Vagina (tissue), 2 donors: ENCODE data around the gene TMEM167A. TPM values are rescaled to one million over a fixed set of nuclear protein-coding genes. Genes with fewer than 3 reads are reported as not detected.

Source experiments
- DNase-seq, 2 donors: peaks; one replicate each; pipeline ENCODE4 v3.0.0-alpha.2; 2017; ENCODE audit errors: extremely low spot score in 2 of 2
- H3K27ac ChIP-seq: fragments of 200-600 bp; sonication (generic); one replicate; pipeline ENCODE4 v1.5.1; 2019
- H3K27me3 ChIP-seq: fragments of 200-600 bp; sonication (generic); one replicate; pipeline ENCODE4 v1.5.1; 2019
- H3K36me3 ChIP-seq, 2 donors: fragments of 200-600 bp; sonication (generic); one replicate each; pipeline ENCODE4 v1.5.1; 2017 to 2019
- H3K4me1 ChIP-seq: fragments of 200-600 bp; sonication (generic); one replicate; pipeline ENCODE4 v1.5.1; 2019
- H3K4me3 ChIP-seq, 2 donors: fragments of 200-600 bp; sonication (generic); 1 replicate in 1 of 2; 2 replicates in 1 of 2; pipeline ENCODE4 v1.5.1; 2016 to 2019
- H3K9me3 ChIP-seq: fragments of 200-600 bp; sonication (generic); one replicate; pipeline ENCODE4 v1.5.1; 2019
- CTCF ChIP-seq, 3 experiments: fragments of 450-650 bp in 2 of 3; fragments of 200-600 bp in 1 of 3; sonication (generic) in 1 of 3; IDR thresholded peaks; one replicate each; pipeline ENCODE4 v1.5.1; 2017 to 2019; ENCODE audit warnings: antibody characterized with exemption in 3 of 3, mild to moderate bottlenecking in 2 of 3, moderate library complexity in 2 of 3
- POLR2A ChIP-seq, 2 donors: fragments of 450-650 bp; IDR thresholded peaks; one replicate each; pipeline ENCODE4 v1.6.1; 2017; ENCODE audit warnings: antibody characterized with exemption in 2 of 2, mild to moderate bottlenecking in 2 of 2, moderate library complexity in 2 of 2
- POLR2AphosphoS5 ChIP-seq, 2 donors: sonication (generic); formaldehyde crosslinking; IDR thresholded peaks; one replicate each; pipeline ENCODE4 v1.9.0; 2017; ENCODE audit warnings: antibody characterized with exemption in 2 of 2, mild to moderate bottlenecking in 2 of 2, low read depth in 1 of 2; ENCODE audit not compliant: insufficient read depth in 1 of 2
- intact Hi-C: fragments of 100-400 bp; cut with DNase I; formaldehyde crosslinking; loops from one replicate; pipeline ENCODE4 v1.15.1; 2023
- total RNA-seq: library from RNA; depleted of rRNA; stranded (reverse); fragments of >200 nt; gene quantifications from one replicate; pipeline ENCODE4 v1.2.3, GENCODE V29; 2016

The TMEM167A gene, protein sequence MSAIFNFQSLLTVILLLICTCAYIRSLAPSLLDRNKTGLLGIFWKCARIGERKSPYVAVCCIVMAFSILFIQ
- 22.3 TPM for total RNA-seq

DNA sequence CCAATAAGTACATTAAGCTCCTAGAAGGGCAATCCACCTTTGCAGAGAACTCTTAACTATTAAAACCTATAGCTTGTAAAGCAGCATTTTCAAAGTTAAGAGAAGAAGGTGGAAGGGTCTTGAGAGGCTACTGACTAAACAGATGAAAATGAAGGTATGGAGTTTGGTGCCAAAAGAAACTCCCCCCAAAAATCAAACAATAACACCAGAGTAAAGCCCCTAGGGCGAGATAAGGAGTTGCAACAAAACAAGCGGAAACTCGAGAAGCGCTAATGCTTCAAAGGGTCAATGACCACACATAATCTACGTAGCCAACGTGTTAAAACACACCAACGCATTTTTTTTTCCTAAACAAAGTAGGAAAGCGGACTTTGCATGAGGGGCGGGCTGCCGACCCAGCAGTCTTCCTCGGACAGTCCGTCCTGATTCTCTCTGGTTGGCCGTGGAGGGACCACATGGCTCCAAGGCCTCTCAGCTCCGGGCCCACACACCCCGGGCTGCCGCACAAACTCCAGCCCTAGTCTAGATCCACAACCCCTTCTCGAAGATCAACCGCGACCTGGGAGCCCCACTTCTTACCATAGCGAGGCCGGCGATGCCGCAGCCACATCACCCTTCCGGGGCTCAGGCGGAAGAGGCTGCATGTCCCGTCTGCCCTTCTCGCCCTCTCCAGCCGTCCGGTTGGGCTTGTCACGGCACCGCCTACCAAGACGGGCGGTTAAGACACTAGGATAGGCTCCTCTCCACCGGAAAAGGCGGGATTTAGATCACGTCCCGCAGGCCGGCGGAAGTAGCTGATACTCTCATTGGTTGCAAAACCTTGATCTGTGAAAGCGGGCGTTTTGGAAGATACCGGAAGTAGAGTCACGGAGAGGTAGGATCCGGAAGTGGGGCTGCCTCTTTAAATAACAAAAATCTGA lies at the start of gene TMEM167A, which contains the start of gene XRCC4:
Gene TMEM167A, minus strand, starts transcription at position 653 of the 920 bp plus-strand sequence. Its CDS starts 71 bp downstream, at position 582.
Gene XRCC4, plus strand, starts transcription at position 806 of the 920 bp plus-strand sequence. CDS start 27,373 bp downstream, outside the sequence.
- no peaks in the 10 kb centered on the region for H3K9me3 ChIP-seq
- H3K4me3 ChIP-seq = peak within 1 kb of the TSS; percentile 57 to 89
- peak within 1 kb of the TSS; percentile 64 for H3K27ac ChIP-seq
- TF ChIP-seq CTCF (IDR thresholded peaks at IDR 0.05) (no peak), POLR2A (IDR thresholded peaks at IDR 0.05) (peak in 1 of 2 donors; percentile 59), POLR2AphosphoS5 (IDR thresholded peaks at IDR 0.05; ENCODE audit: insufficient read depth in 1 of 2, low read depth in 1 of 2) (peak; percentile 95 to 98)
- no peaks in the 10 kb centered on the region for H3K36me3 ChIP-seq
- DNase-seq = peak; percentile 97 to 98
- intact Hi-C loops = no loop called here
- H3K27me3 ChIP-seq = no peaks in the 10 kb centered on the region
- H3K4me1 ChIP-seq = peaks cover 43% of the 10 kb centered on the region

- no peaks in the 10 kb centered on the region for H3K27me3 ChIP-seq
- H3K9me3 ChIP-seq = no peaks in the 10 kb centered on the region
- H3K4me3 ChIP-seq = no peak overlapping the region
- H3K36me3 ChIP-seq = no peaks in the 10 kb centered on the region
- H3K4me1 ChIP-seq = no peaks in the 10 kb centered on the region
- TF ChIP-seq POLR2A (IDR thresholded peaks at IDR 0.05) = no peak
- TF ChIP-seq POLR2AphosphoS5 (IDR thresholded peaks at IDR 0.05; ENCODE audit: insufficient read depth in 1 of 2, low read depth in 1 of 2) = no peak
- TF ChIP-seq CTCF (IDR thresholded peaks at IDR 0.05) = no peak
- DNase-seq = no peak
- no peak overlapping the region for H3K27ac ChIP-seq
- intact Hi-C loops = loop anchor here (5.0 kb wide), 1 partner anchor 464 kb away; no protein-coding TSS in a partner anchor
Observed at GRCh38 chr5:83126501-83126900, 49.3 kb upstream of the TMEM167A start.

GRCh38 chr5:83125560-83125959 lies 48.4 kb upstream of the TMEM167A start:
- H3K4me3 ChIP-seq = no peak overlapping the region
- H3K27ac ChIP-seq = no peak overlapping the region
- intact Hi-C loops = loop anchor here (5.0 kb wide), 1 partner anchor 463 kb away; no protein-coding TSS in a partner anchor
- no peaks in the 10 kb centered on the region for H3K9me3 ChIP-seq
- TF ChIP-seq POLR2AphosphoS5 (IDR thresholded peaks at IDR 0.05; ENCODE audit: insufficient read depth in 1 of 2, low read depth in 1 of 2) = no peak
- no peak for TF ChIP-seq POLR2A (IDR thresholded peaks at IDR 0.05)
- no peak for TF ChIP-seq CTCF (IDR thresholded peaks at IDR 0.05)
- no peak for DNase-seq
- no peaks in the 10 kb centered on the region for H3K36me3 ChIP-seq
- H3K4me1 ChIP-seq = no peaks in the 10 kb centered on the region
- no peaks in the 10 kb centered on the region for H3K27me3 ChIP-seq

GRCh38 chr5:83124593-83124992 lies 47.4 kb upstream of the TMEM167A start:
- no peaks in the 10 kb centered on the region for H3K9me3 ChIP-seq
- no peak for TF ChIP-seq POLR2AphosphoS5 (IDR thresholded peaks at IDR 0.05; ENCODE audit: insufficient read depth in 1 of 2, low read depth in 1 of 2)
- TF ChIP-seq POLR2A (IDR thresholded peaks at IDR 0.05) = no peak
- TF ChIP-seq CTCF (IDR thresholded peaks at IDR 0.05) = no peak

More at GRCh38 chr5:83124593-83124992, 47.4 kb upstream of the TMEM167A start:
- no peak for DNase-seq
- Histone ChIP-seq H3K4me3 (no peak overlapping the region), H3K4me1 (no peaks in the 10 kb centered on the region), H3K27ac (no peak overlapping the region), H3K27me3 (no peaks in the 10 kb centered on the region), H3K36me3 (no peaks in the 10 kb centered on the region)
- intact Hi-C loops = no loop called here
